Left ventricle myocardium inferior (tissue), 1 donor: ENCODE results near the gene CFAP58. TPM values are rescaled to one million over a fixed set of nuclear protein-coding genes. Genes with fewer than 3 reads are reported as not detected.

ENCODE experiments used
- DNase-seq: peaks from one replicate; pipeline ENCODE4 v3.0.0-alpha.2; 2020
- H3K27ac ChIP-seq: fragments of 200-600 bp; replicated peaks from 2 replicates; pipeline ENCODE4 v1.8.0; 2021
- H3K27me3 ChIP-seq: fragments of 200-600 bp; 2 replicates; pipeline ENCODE4 v1.8.0; 2021; ENCODE audit warnings: low read depth
- H3K36me3 ChIP-seq: fragments of 200-600 bp; 2 replicates; pipeline ENCODE4 v1.8.0; 2021
- H3K4me1 ChIP-seq: fragments of 200-600 bp; 2 replicates; pipeline ENCODE4 v1.8.0; 2021
- H3K4me3 ChIP-seq: fragments of 200-600 bp; 2 replicates; pipeline ENCODE4 v1.8.0; 2021; ENCODE audit warnings: mild to moderate bottlenecking, moderate library complexity
- H3K9me3 ChIP-seq: fragments of 200-600 bp; replicated peaks from 2 replicates; pipeline ENCODE4 v1.8.0; 2021
- intact Hi-C: fragments of 100-400 bp; cut with micrococcal nuclease; formaldehyde crosslinking; loops from one replicate; pipeline ENCODE4 v1.11.0; 2022
- total RNA-seq: library from RNA; stranded (reverse); fragmentation: NEBNext Ultra II Directional; extraction: Animal tissue kit (Norgen Biotek cat#: 25700); gene quantifications from one replicate; pipeline ENCODE4 v1.2.1, GENCODE V29; 2021
- TF ChIP-seq, protein P1 (sequence below): fragments of 200-600 bp; IDR thresholded peaks from 2 replicates; pipeline ENCODE4 v1.8.0; 2021; ENCODE audit warnings: antibody characterized with exemption, mild to moderate bottlenecking, borderline replicate concordance
- donor health status: DM: no; HTN: yes; CAD: no; lungs with severe emphysema.

CFAP58 gene
- total RNA-seq, 1 donor from 2014 or later: 3.5 TPM

GRCh38 chr10:104344219-104344618, 9.4 kb upstream of the CFAP58 start:
- H3K4me3 ChIP-seq: no peak overlapping the region
- no peak for DNase-seq
- H3K4me1 ChIP-seq: peaks cover 45% of the 10 kb centered on the region
- no peaks in the 10 kb centered on the region for H3K9me3 ChIP-seq
- H3K36me3 ChIP-seq: no peaks in the 10 kb centered on the region
- no peaks in the 10 kb centered on the region for H3K27me3 ChIP-seq
- TF ChIP-seq, protein P1, sequence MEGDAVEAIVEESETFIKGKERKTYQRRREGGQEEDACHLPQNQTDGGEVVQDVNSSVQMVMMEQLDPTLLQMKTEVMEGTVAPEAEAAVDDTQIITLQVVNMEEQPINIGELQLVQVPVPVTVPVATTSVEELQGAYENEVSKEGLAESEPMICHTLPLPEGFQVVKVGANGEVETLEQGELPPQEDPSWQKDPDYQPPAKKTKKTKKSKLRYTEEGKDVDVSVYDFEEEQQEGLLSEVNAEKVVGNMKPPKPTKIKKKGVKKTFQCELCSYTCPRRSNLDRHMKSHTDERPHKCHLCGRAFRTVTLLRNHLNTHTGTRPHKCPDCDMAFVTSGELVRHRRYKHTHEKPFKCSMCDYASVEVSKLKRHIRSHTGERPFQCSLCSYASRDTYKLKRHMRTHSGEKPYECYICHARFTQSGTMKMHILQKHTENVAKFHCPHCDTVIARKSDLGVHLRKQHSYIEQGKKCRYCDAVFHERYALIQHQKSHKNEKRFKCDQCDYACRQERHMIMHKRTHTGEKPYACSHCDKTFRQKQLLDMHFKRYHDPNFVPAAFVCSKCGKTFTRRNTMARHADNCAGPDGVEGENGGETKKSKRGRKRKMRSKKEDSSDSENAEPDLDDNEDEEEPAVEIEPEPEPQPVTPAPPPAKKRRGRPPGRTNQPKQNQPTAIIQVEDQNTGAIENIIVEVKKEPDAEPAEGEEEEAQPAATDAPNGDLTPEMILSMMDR: no peak
- peak overlapping the region; percentile 73 for H3K27ac ChIP-seq
- intact Hi-C loops: no loop called here

- intact Hi-C loops: no loop called here
- H3K9me3 ChIP-seq: no peaks in the 10 kb centered on the region
- no peak for DNase-seq
- no peak overlapping the region for H3K4me3 ChIP-seq
- no peak overlapping the region for H3K27ac ChIP-seq
- no peaks in the 10 kb centered on the region for H3K36me3 ChIP-seq
- H3K4me1 ChIP-seq: peaks cover 44% of the 10 kb centered on the region
- TF ChIP-seq, protein P1: no peak
- no peaks in the 10 kb centered on the region for H3K27me3 ChIP-seq
These were observed 8.1 kb upstream of the CFAP58 start for GRCh38 chr10:104345515-104345914.

DNA sequence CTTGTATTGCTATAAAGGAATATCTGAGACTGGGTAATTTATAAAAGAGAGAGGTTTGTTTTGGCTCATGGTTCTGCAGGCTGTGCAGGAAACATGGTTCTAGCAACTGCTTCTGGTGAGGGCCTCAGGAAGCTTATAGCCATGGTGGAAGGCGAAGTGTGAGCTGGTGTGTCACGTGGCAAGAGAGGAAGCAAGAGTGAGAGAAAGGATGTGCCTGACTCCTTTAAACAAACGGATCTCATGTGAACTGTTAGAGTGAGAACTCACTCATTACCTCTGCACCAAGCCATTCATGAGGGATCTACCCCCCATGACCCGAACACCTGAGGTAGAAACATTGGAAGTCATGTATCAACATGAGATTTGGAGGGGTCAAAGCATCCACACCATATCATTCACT, 7.7 kb upstream of the CFAP58 start:
- Histone ChIP-seq H3K9me3 (no peaks in the 10 kb centered on the region), H3K4me1 (peaks cover 39% of the 10 kb centered on the region), H3K4me3 (no peak overlapping the region), H3K36me3 (no peaks in the 10 kb centered on the region), H3K27ac (no peak overlapping the region), H3K27me3 (no peaks in the 10 kb centered on the region)
- intact Hi-C loops: no loop called here
- DNase-seq: no peak
- TF ChIP-seq, protein P1: no peak

- no peak for DNase-seq
- peaks cover 36% of the 10 kb centered on the region for H3K4me1 ChIP-seq
- intact Hi-C loops: no loop called here
- H3K36me3 ChIP-seq: no peaks in the 10 kb centered on the region
- no peak overlapping the region for H3K4me3 ChIP-seq
- no peaks in the 10 kb centered on the region for H3K9me3 ChIP-seq
- H3K27me3 ChIP-seq: no peaks in the 10 kb centered on the region
- H3K27ac ChIP-seq: no peak overlapping the region
- TF ChIP-seq, protein P1: no peak
These were observed 6.2 kb upstream of the CFAP58 start for GRCh38 chr10:104347295-104348045.

DNA sequence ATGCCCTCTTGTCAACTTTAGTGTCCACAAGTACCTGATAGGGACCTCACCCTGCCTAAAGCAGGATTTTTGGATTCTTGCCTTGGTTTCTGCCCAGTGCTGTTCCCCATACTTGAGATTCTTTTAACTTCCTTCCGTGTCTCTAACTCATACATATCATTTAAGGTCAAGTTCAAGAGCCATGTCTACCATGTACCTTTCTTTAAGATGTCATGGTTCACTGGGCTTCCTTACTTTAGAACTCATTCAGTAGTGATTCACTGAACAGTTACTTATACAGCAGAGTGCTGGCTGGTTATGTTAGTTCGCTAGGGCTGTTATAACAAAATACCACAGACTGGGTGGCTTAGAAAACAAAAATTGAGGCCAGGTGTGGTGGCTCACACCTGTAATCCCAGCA, 5.0 kb upstream of the CFAP58 start:
- intact Hi-C loops: no loop called here
- no peak overlapping the region for H3K4me3 ChIP-seq
- no peaks in the 10 kb centered on the region for H3K9me3 ChIP-seq
- H3K27me3 ChIP-seq: no peaks in the 10 kb centered on the region
- no peak for DNase-seq
- TF ChIP-seq, protein P1: no peak
- peaks cover 34% of the 10 kb centered on the region for H3K4me1 ChIP-seq
- no peak overlapping the region for H3K27ac ChIP-seq
- no peaks in the 10 kb centered on the region for H3K36me3 ChIP-seq
